H1 (cell line): Measurements from ENCODE around the gene PCDHA7. TPM values are rescaled to one million over a fixed set of nuclear protein-coding genes. Genes with fewer than 3 reads are reported as not detected.
"Not testable (repeated sequence)": the region's sequence is repeated elsewhere in the genome, so short reads cannot be mapped to it uniquely, and the experiment has no call there.

Experiments
- CTCF ChIA-PET: fragments of 300-600 bp; sonication (Branson Sonifier 250); formaldehyde crosslinking; loops from one replicate; lab custom pipeline; 2021; ENCODE audit not compliant: partially characterized antibody; lab: Charles Lee
- POLR2A ChIA-PET: fragments of 300-600 bp; sonication (Branson Sonifier 250); formaldehyde crosslinking; loops from one replicate; lab custom pipeline; 2021; ENCODE audit warnings: inconsistent platforms; ENCODE audit not compliant: partially characterized antibody; lab: Charles Lee
- DNase-seq, 2 experiments: peaks; one replicate each; pipeline versions ENCODE4 v3.0.0 to v3.0.0-alpha.2; 2010 to 2022; ENCODE audit warnings: low spot score in 2 of 2, low read depth in 1 of 2, mixed read lengths in 1 of 2
- FAIRE-seq: peaks from 2 replicates; lab custom pipeline; 2011; peaks lifted over from hg19 to GRCh38; lab: Jason Lieb, UNC
- H2AFZ ChIP-seq: 2 replicates; pipeline ENCODE4 v1.8.1; 2012; ENCODE audit warnings: low read length, inconsistent platforms
- H2AK5ac ChIP-seq: 2 replicates; pipeline ENCODE4 v1.6.1; 2013; ENCODE audit warnings: low read depth, low read length
- H2BK120ac ChIP-seq: replicated peaks from 2 replicates; pipeline ENCODE3; 2013; ENCODE audit warnings: low read depth, low read length, inconsistent platforms
- H2BK12ac ChIP-seq: 2 replicates; pipeline ENCODE4 v1.6.1; 2013; ENCODE audit warnings: low read depth, low read length
- H2BK15ac ChIP-seq: 2 replicates; pipeline ENCODE4 v1.6.1; 2013; ENCODE audit warnings: low read length
- H2BK20ac ChIP-seq: 2 replicates; pipeline ENCODE4 v1.6.1; 2013; ENCODE audit warnings: low read length
- H2BK5ac ChIP-seq: 2 replicates; pipeline ENCODE4 v1.6.1; 2013; ENCODE audit warnings: low read depth, low read length
- H3K14ac ChIP-seq: 2 replicates; pipeline ENCODE4 v1.6.1; 2013; ENCODE audit warnings: inconsistent platforms; ENCODE audit not compliant: insufficient read length
- H3K18ac ChIP-seq: 2 replicates; pipeline ENCODE4 v1.6.1; 2013; ENCODE audit warnings: low read length; ENCODE audit errors: extremely low read depth
- H3K23ac ChIP-seq: 2 replicates; pipeline ENCODE4 v1.6.1; 2013; ENCODE audit warnings: inconsistent platforms; ENCODE audit not compliant: insufficient read length
- H3K23me2 ChIP-seq: 2 replicates; pipeline ENCODE4 v1.6.1; 2013; ENCODE audit warnings: low read depth, low read length
- H3K27ac ChIP-seq: 2 replicates; pipeline ENCODE4 v1.6.1; 2011; ENCODE audit warnings: low read depth, low read length, inconsistent platforms
- H3K27me3 ChIP-seq, 4 experiments: replicated peaks in 1 of 4; 1 replicate in 1 of 4; 2 replicates in 3 of 4; pipeline versions ENCODE4 v1.6.1 to v1.8.1; 2011 to 2013; ENCODE audit warnings: low read length in 3 of 4, mild to moderate bottlenecking in 3 of 4, inconsistent platforms in 2 of 4, mixed read lengths in 2 of 4, moderate library complexity in 1 of 4; ENCODE audit not compliant: control insufficient read depth in 3 of 4, insufficient read depth in 3 of 4; ENCODE audit errors: extremely low read depth in 1 of 4
- H3K36me3 ChIP-seq, 4 experiments: 2 replicates each; pipeline versions ENCODE4 v1.6.1 to v1.8.1; 2011 to 2013; ENCODE audit warnings: mild to moderate bottlenecking in 4 of 4, low read length in 3 of 4, moderate library complexity in 2 of 4, control low read depth in 1 of 4, inconsistent platforms in 1 of 4; ENCODE audit not compliant: insufficient read depth in 4 of 4, control insufficient read depth in 2 of 4
- H3K4ac ChIP-seq: replicated peaks from 2 replicates; pipeline ENCODE3; 2013; ENCODE audit warnings: low read length, low read depth, mixed read lengths, inconsistent platforms; ENCODE audit not compliant: insufficient read length
- H3K4me1 ChIP-seq, 4 experiments: replicated peaks in 1 of 4; 1 replicate in 1 of 4; 2 replicates in 3 of 4; pipeline versions ENCODE4 v1.6.1 to v1.8.1; 2011 to 2013; ENCODE audit warnings: low read length in 3 of 4, inconsistent platforms in 2 of 4, mixed read lengths in 1 of 4; ENCODE audit not compliant: insufficient read depth in 4 of 4, control insufficient read depth in 3 of 4
- H3K4me2 ChIP-seq, 2 experiments: 2 replicates each; pipeline versions ENCODE4 v1.6.1 to v1.8.1; 2011 to 2013; ENCODE audit warnings: low read depth in 2 of 2, low read length in 2 of 2, control low read depth in 1 of 2, inconsistent platforms in 1 of 2, mild to moderate bottlenecking in 1 of 2; ENCODE audit not compliant: insufficient read depth in 1 of 2
- H3K4me3 ChIP-seq, 4 experiments: fragments of 200-600, 300-600 bp in 1 of 4; sonication (generic), shearing (Covaris generic), sonication (Bioruptor Twin) in 1 of 4; 2 replicates each; pipeline versions ENCODE4 v1.5.1 to v1.8.1; 2011 to 2016; ENCODE audit warnings: low read length in 4 of 4, low read depth in 3 of 4, control low read depth in 2 of 4, inconsistent platforms in 2 of 4, mild to moderate bottlenecking in 2 of 4, mixed read lengths in 1 of 4, moderate library complexity in 1 of 4; ENCODE audit not compliant: insufficient read depth in 2 of 4; ENCODE audit errors: extremely low read depth in 1 of 4
- H3K56ac ChIP-seq: replicated peaks from 2 replicates; pipeline ENCODE3; 2013; ENCODE audit warnings: low read depth, mild to moderate bottlenecking, mixed read lengths, low read length, inconsistent platforms; ENCODE audit not compliant: insufficient read length
- H3K79me1 ChIP-seq: 2 replicates; pipeline ENCODE4 v1.6.1; 2013; ENCODE audit warnings: low read depth, low read length, control low read depth
- H3K79me2 ChIP-seq, 2 experiments: 2 replicates each; pipeline versions ENCODE4 v1.6.1 to v1.8.1; 2012 to 2013; ENCODE audit warnings: low read length in 2 of 2, mild to moderate bottlenecking in 2 of 2, inconsistent platforms in 1 of 2; ENCODE audit not compliant: insufficient read depth in 2 of 2, control insufficient read depth in 1 of 2
- H3K9ac ChIP-seq, 4 experiments: replicated peaks in 1 of 4; 1 replicate in 1 of 4; 2 replicates in 3 of 4; pipeline versions ENCODE4 v1.6.1 to v1.8.1; 2011 to 2013; ENCODE audit warnings: low read depth in 3 of 4, low read length in 3 of 4, control low read depth in 2 of 4, mild to moderate bottlenecking in 2 of 4, moderate library complexity in 2 of 4, inconsistent platforms in 1 of 4; ENCODE audit errors: extremely low read depth in 1 of 4
- H3K9me3 ChIP-seq, 2 experiments: 2 replicates each; pipeline versions ENCODE4 v1.6.1 to v1.8.1; 2012 to 2013; ENCODE audit warnings: mild to moderate bottlenecking in 2 of 2, moderate library complexity in 2 of 2, control low read depth in 1 of 2, inconsistent platforms in 1 of 2, low read depth in 1 of 2, low read length in 1 of 2, mixed read lengths in 1 of 2; ENCODE audit not compliant: insufficient read depth in 2 of 2
- H4K20me1 ChIP-seq, 2 experiments: replicated peaks in 1 of 2; 2 replicates each; pipeline versions ENCODE3 to v1.8.1; 2011 to 2013; ENCODE audit warnings: inconsistent platforms in 2 of 2, low read length in 2 of 2, mild to moderate bottlenecking in 1 of 2; ENCODE audit not compliant: insufficient read depth in 2 of 2, control insufficient read depth in 1 of 2
- H4K5ac ChIP-seq: 2 replicates; pipeline ENCODE4 v1.6.1; 2013; ENCODE audit warnings: low read length, low read depth, mixed read lengths, inconsistent platforms; ENCODE audit not compliant: insufficient read length
- H4K8ac ChIP-seq: 2 replicates; pipeline ENCODE4 v1.8.0; 2013; ENCODE audit warnings: mild to moderate bottlenecking, moderate library complexity, low read length, inconsistent platforms; ENCODE audit not compliant: insufficient read depth; ENCODE audit errors: extremely low read depth
- H4K91ac ChIP-seq: replicated peaks from 2 replicates; pipeline ENCODE3; 2013; ENCODE audit warnings: low read length, mixed read lengths, inconsistent platforms; ENCODE audit not compliant: insufficient read length
- CHD1 ChIP-seq: IDR thresholded peaks from 2 replicates; pipeline ENCODE4 v1.6.1; 2012; ENCODE audit warnings: low read depth, low read length, improper control_type of control experiment
- KDM4A ChIP-seq: IDR thresholded peaks from one replicate; pipeline ENCODE4 v1.7.1; 2012; ENCODE audit warnings: low read depth, mild to moderate bottlenecking, moderate library complexity, low read length, inconsistent platforms; ENCODE audit not compliant: severe bottlenecking
- RXRA ChIP-seq: IDR thresholded peaks from 2 replicates; pipeline ENCODE4 v1.6.1; 2011; ENCODE audit warnings: low read depth, mild to moderate bottlenecking, low read length, moderate library complexity; ENCODE audit not compliant: insufficient read depth
- WGBS, 2 experiments: shearing (Covaris generic) in 1 of 2; methylation state at CpG; one replicate each; pipeline versions ENCODE4 v1.1.6 to v1.1.7; 2013 to 2015; ENCODE audit warnings: low lambda C conversion rate in 2 of 2, mixed read lengths in 2 of 2, inconsistent platforms in 1 of 2, low coverage in 1 of 2, missing lambda C conversion rate in 1 of 2; ENCODE audit not compliant: insufficient replicate concordance in 2 of 2, insufficient coverage in 1 of 2, insufficient read length in 1 of 2; ENCODE audit errors: extremely low coverage in 1 of 2, missing lambda C conversion rate in 1 of 2; 5-methylcytosine and 5-hydroxymethylcytosine counted together
- polyA plus RNA-seq, 7 experiments: library from polyadenylated mRNA; depleted of rRNA in 3 of 7; stranded (reverse) in 5 of 7; unstranded in 2 of 7; fragments of >200 nt in 5 of 7; fragments of 200-250 nt in 2 of 7; gene quantifications; 1 replicate in 5 of 7; 2 replicates in 1 of 7; 4 replicates in 1 of 7; pipeline versions ENCODE4 v1.2.1 to v1.2.3, GENCODE V29; 2011 to 2013; ENCODE audit warnings: missing spikeins in 2 of 7, mixed read lengths in 2 of 7
- total RNA-seq: library from RNA; stranded (reverse); fragmentation: NEBNext Ultra II Directional; extraction: Animal tissue kit (Norgen Biotek cat#: 25700); gene quantifications from 2 replicates; pipeline ENCODE4 v1.2.1, GENCODE V29; 2021

The PCDHA7 gene
- total and polyA plus RNA-seq, 2 of the 8 experiments (the other 6 are each of a cell fraction or from before 2014, with no cell fraction given) = 0.86 to 1.6 TPM

DNA sequence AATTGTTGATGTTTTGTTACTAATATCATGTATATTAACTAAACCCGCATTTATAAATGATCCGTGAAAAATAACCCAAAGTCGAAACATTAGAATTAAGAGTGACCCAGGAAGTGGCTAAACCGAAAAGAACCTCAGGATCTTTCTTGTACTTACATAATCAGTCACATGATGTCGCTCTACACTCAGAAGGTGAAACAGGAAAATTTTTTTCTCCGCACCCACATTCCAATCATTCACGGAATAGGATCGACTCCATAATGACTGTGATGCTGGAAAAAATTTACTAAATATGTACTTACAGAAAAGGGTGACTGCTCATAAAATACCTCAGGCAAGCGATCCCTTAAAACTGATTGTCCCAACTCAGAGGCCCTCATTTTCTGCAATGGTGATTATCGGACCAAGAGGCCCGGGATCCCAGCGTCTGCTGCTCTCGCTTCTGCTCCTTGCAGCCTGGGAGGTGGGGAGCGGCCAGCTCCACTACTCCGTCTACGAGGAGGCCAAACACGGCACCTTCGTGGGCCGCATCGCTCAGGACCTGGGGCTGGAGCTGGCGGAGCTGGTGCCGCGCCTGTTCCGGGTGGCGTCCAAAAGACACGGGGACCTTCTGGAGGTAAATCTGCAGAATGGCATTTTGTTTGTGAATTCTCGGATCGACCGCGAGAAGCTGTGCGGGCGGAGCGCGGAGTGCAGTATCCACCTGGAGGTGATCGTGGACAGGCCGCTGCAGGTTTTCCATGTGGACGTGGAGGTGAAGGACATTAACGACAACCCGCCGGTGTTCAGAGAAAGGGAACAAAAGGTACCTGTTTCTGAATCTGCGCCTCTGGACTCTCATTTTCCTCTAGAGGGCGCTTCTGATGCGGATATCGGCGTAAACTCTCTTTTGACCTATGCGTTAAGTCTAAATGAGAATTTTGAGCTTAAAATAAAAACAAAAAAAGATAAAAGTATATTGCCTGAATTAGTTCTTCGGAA is 41.3 kb downstream of the PCDHA7 start, which contains the start of gene PCDHA12 (continued):
- TF ChIP-seq RXRA = no peak
- peak; percentile 53 for TF ChIP-seq KDM4A
- TF ChIP-seq CHD1 = no peak

DNA sequence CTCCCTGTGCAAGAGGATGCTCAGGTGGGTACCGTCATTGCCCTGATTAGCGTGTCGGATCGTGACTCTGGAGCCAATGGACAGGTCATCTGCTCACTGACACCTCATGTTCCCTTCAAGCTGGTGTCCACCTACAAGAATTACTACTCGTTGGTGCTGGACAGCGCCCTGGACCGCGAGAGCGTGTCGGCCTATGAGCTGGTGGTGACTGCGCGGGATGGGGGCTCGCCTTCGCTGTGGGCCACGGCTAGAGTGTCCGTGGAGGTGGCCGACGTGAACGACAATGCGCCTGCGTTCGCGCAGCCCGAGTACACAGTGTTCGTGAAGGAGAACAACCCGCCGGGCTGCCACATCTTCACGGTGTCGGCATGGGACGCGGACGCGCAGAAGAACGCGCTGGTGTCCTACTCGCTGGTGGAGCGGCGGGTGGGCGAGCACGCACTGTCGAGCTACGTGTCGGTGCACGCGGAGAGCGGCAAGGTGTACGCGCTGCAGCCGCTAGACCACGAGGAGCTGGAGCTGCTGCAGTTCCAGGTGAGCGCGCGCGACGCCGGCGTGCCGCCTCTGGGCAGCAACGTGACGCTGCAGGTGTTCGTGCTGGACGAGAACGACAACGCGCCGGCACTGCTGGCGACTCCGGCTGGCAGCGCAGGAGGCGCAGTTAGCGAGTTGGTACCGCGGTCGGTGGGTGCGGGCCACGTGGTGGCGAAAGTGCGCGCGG is 42.6 kb downstream of the PCDHA7 start:
- not testable (repeated sequence) for H4K5ac ChIP-seq, H2BK5ac ChIP-seq, H2AK5ac ChIP-seq, H3K27me3 ChIP-seq, H4K8ac ChIP-seq, H2AFZ ChIP-seq, H3K27ac ChIP-seq, H2BK120ac ChIP-seq, H3K23ac ChIP-seq, DNase-seq, H3K18ac ChIP-seq, H3K79me1 ChIP-seq, H2BK20ac ChIP-seq, FAIRE-seq, H3K9me3 ChIP-seq, H4K91ac ChIP-seq, H4K20me1 ChIP-seq, H3K4me1 ChIP-seq, H3K23me2 ChIP-seq, H3K9ac ChIP-seq, H3K14ac ChIP-seq, H3K4me3 ChIP-seq, H3K4ac ChIP-seq, H2BK12ac ChIP-seq, H3K56ac ChIP-seq
- peaks cover 0 to 14% of the 10 kb centered on the region in 2 experiments; a peak in 2 of 4 replicates for H3K79me2 ChIP-seq
- POLR2A ChIA-PET = interaction anchor here (0.8 to 3.6 kb wide), 4 partner anchors 50 to 164 kb away, joined by 3 to 32 read pairs (median 7); partner anchors contain the start of genes PCDHAC1 and PCDHAC2
- peaks cover 0 to 11% (median 0%) of the 10 kb centered on the region in 4 experiments; a peak in 2 of 8 replicates for H3K36me3 ChIP-seq
- peak overlapping the region; percentile 13; the same call in 1 of the 2 replicates for H2BK15ac ChIP-seq
- peak overlapping the region in 1 of 2 experiments; percentile 26; a peak in 1 of 4 replicates for H3K4me2 ChIP-seq
- 98% methylated on average over 72 of the region's 80 CpGs; no CpG with 5 or more reads in 1 of the 2 experiments for WGBS, 2 experiments
- CTCF ChIA-PET = interaction anchor here (0.9 to 9.3 kb wide), 23 partner anchors 10 to 222 kb away, joined by 3 to 141 read pairs (median 6); partner anchors contain the start of genes PCDHA10, PCDHA4, PCDHA8 and PCDHAC1
